H9 (cell line): ENCODE measurements around the gene CTR9. TPM values are rescaled to one million over a fixed set of nuclear protein-coding genes. Genes with fewer than 3 reads are reported as not detected.

ENCODE experiments used
- DNase-seq: peaks from one replicate; pipeline ENCODE4 v3.0.0-alpha.2; 2017
- H2AFZ ChIP-seq: one replicate; pipeline ENCODE4 v1.6.1; 2013; ENCODE audit warnings: mild to moderate bottlenecking, low read length, control low read depth, moderate library complexity
- H2AK5ac ChIP-seq: 2 replicates; pipeline ENCODE4 v1.6.1; 2013; ENCODE audit warnings: low read length, control low read depth, mixed read lengths; ENCODE audit not compliant: insufficient read length
- H2BK120ac ChIP-seq: one replicate; pipeline ENCODE4 v1.6.1; 2013; ENCODE audit warnings: low read depth, mild to moderate bottlenecking, low read length, control low read depth, inconsistent platforms; ENCODE audit not compliant: poor library complexity, severe bottlenecking
- H2BK12ac ChIP-seq: 2 replicates; pipeline ENCODE4 v1.6.1; 2013; ENCODE audit warnings: low read length, control low read depth, mixed read lengths, low read depth; ENCODE audit not compliant: insufficient read length
- H2BK15ac ChIP-seq: 2 replicates; pipeline ENCODE4 v1.6.1; 2013; ENCODE audit warnings: low read depth, low read length, control low read depth
- H2BK20ac ChIP-seq: one replicate; pipeline ENCODE4 v1.6.1; 2013; ENCODE audit warnings: low read depth, mild to moderate bottlenecking, low read length, control low read depth, inconsistent platforms; ENCODE audit not compliant: poor library complexity, severe bottlenecking
- H2BK5ac ChIP-seq: 2 replicates; pipeline ENCODE4 v1.6.1; 2013; ENCODE audit warnings: low read length, control low read depth, mixed read lengths; ENCODE audit not compliant: insufficient read length
- H3K14ac ChIP-seq: 2 replicates; pipeline ENCODE4 v1.6.1; 2013; ENCODE audit warnings: low read length, control low read depth; ENCODE audit not compliant: insufficient read depth
- H3K18ac ChIP-seq: 2 replicates; pipeline ENCODE4 v1.6.1; 2013; ENCODE audit warnings: low read depth, mild to moderate bottlenecking, mixed read lengths, low read length, control low read depth; ENCODE audit not compliant: insufficient read length
- H3K23ac ChIP-seq: 2 replicates; pipeline ENCODE4 v1.6.1; 2013; ENCODE audit warnings: low read length, control low read depth, mixed read lengths, low read depth; ENCODE audit not compliant: insufficient read length
- H3K23me2 ChIP-seq: 2 replicates; pipeline ENCODE4 v1.6.1; 2013; ENCODE audit warnings: low read depth, mild to moderate bottlenecking, mixed read lengths, low read length, control low read depth; ENCODE audit not compliant: insufficient read length, poor library complexity, severe bottlenecking
- H3K27ac ChIP-seq: 2 replicates; pipeline ENCODE4 v1.5.1; 2013; ENCODE audit warnings: low read length, control low read depth, mixed read lengths, low read depth; ENCODE audit not compliant: insufficient read length
- H3K27me3 ChIP-seq: 2 replicates; pipeline ENCODE4 v1.6.1; 2013; ENCODE audit warnings: low read length, control low read depth, inconsistent platforms; ENCODE audit not compliant: insufficient read depth
- H3K4ac ChIP-seq: 2 replicates; pipeline ENCODE4 v1.6.1; 2013; ENCODE audit warnings: low read depth, mild to moderate bottlenecking, control low read depth, inconsistent platforms, low read length, moderate library complexity
- H3K4me1 ChIP-seq: 2 replicates; pipeline ENCODE4 v1.6.1; 2013; ENCODE audit warnings: low read length, control low read depth, inconsistent platforms; ENCODE audit not compliant: insufficient read depth
- H3K4me2 ChIP-seq: 2 replicates; pipeline ENCODE4 v1.6.1; 2013; ENCODE audit warnings: low read length, control low read depth, mixed read lengths; ENCODE audit not compliant: insufficient read length, insufficient read depth
- H3K56ac ChIP-seq: 2 replicates; pipeline ENCODE4 v1.6.1; 2013; ENCODE audit warnings: low read depth, mild to moderate bottlenecking, mixed read lengths, low read length, control low read depth; ENCODE audit not compliant: insufficient read length
- H3K79me1 ChIP-seq: 2 replicates; pipeline ENCODE4 v1.6.1; 2013; ENCODE audit warnings: low read depth, mild to moderate bottlenecking, moderate library complexity, low read length, control low read depth, inconsistent platforms; ENCODE audit not compliant: insufficient read depth, poor library complexity, severe bottlenecking
- H3K79me2 ChIP-seq: 2 replicates; pipeline ENCODE4 v1.6.1; 2013; ENCODE audit warnings: low read length, control low read depth, inconsistent platforms; ENCODE audit not compliant: insufficient read depth
- H3K9ac ChIP-seq: 2 replicates; pipeline ENCODE4 v1.6.1; 2013; ENCODE audit warnings: low read length, control low read depth, mixed read lengths; ENCODE audit not compliant: insufficient read length; ENCODE audit errors: extremely low read depth
- H3K9me3 ChIP-seq: one replicate; pipeline ENCODE4 v1.6.1; 2013; ENCODE audit warnings: low read depth, low read length, inconsistent platforms; ENCODE audit not compliant: control insufficient read depth
- H3T11ph ChIP-seq: one replicate; pipeline ENCODE4 v1.6.1; 2013; ENCODE audit warnings: mild to moderate bottlenecking, low read length, control low read depth, inconsistent platforms
- H4K20me1 ChIP-seq: one replicate; pipeline ENCODE4 v1.6.1; 2013; ENCODE audit not compliant: control insufficient read depth, insufficient read length, insufficient read depth
- H4K5ac ChIP-seq: 2 replicates; pipeline ENCODE4 v1.6.1; 2013; ENCODE audit warnings: low read depth, mild to moderate bottlenecking, mixed read lengths, low read length, control low read depth; ENCODE audit not compliant: insufficient read length
- H4K8ac ChIP-seq: replicated peaks from 2 replicates; pipeline ENCODE4 v1.6.1; 2013; ENCODE audit warnings: low read length, control low read depth, mixed read lengths, low read depth; ENCODE audit not compliant: insufficient read length
- H4K91ac ChIP-seq: 2 replicates; pipeline ENCODE4 v1.6.1; 2013; ENCODE audit warnings: low read depth, mild to moderate bottlenecking, moderate library complexity, mixed read lengths, low read length, control low read depth; ENCODE audit not compliant: insufficient read length
- H3K27ac Mint-ChIP-seq, 3 experiments: 2 replicates in 2 of 3; 3 replicates in 1 of 3; pipeline ENCODE4 v1.8.0; 2020 to 2021; ENCODE audit warnings: mixed read lengths in 3 of 3, mild to moderate bottlenecking in 1 of 3, moderate library complexity in 1 of 3
- H3K27me3 Mint-ChIP-seq: 2 replicates; pipeline ENCODE4 v1.8.0; 2021; ENCODE audit warnings: low read depth, mild to moderate bottlenecking, moderate library complexity, mixed read lengths
- H3K36me3 Mint-ChIP-seq, 3 experiments: 2 replicates in 2 of 3; 3 replicates in 1 of 3; pipeline ENCODE4 v1.8.0; 2020 to 2021; ENCODE audit warnings: low read depth in 3 of 3, mixed read lengths in 3 of 3; ENCODE audit not compliant: insufficient read depth in 1 of 3
- H3K4me1 Mint-ChIP-seq, 2 experiments: 2 replicates each; pipeline ENCODE4 v1.8.0; 2020; ENCODE audit warnings: mixed read lengths in 2 of 2
- H3K4me3 Mint-ChIP-seq, 2 experiments: 2 replicates in 1 of 2; 3 replicates in 1 of 2; pipeline ENCODE4 v1.8.0; 2020 to 2021; ENCODE audit warnings: mild to moderate bottlenecking in 2 of 2, mixed read lengths in 2 of 2, moderate library complexity in 1 of 2
- H3K9me3 Mint-ChIP-seq, 2 experiments: 2 replicates in 1 of 2; 3 replicates in 1 of 2; pipeline ENCODE4 v1.8.0; 2020; ENCODE audit warnings: mild to moderate bottlenecking in 2 of 2, mixed read lengths in 2 of 2, moderate library complexity in 1 of 2
- WGBS: extraction: QIAGEN DNeasy Blood & Tissue Kit; methylation state at CpG from one replicate; pipeline ENCODE4 v1.1.7; 2013; ENCODE audit warnings: missing lambda C conversion rate, low lambda C conversion rate, mixed read lengths; ENCODE audit not compliant: insufficient read length; ENCODE audit errors: extremely low coverage; 5-methylcytosine and 5-hydroxymethylcytosine counted together
- total RNA-seq: library from RNA; stranded (reverse); gene quantifications from 2 replicates; pipeline ENCODE4 v1.2.1, GENCODE V29; 2021
- TF ChIP-seq, protein P1 (sequence below): fragments of 200-600 bp; sonication (generic); conservative IDR thresholded peaks from 3 replicates; pipeline ENCODE4 v1.8.0; 2021; ENCODE audit warnings: antibody characterized with exemption, mild to moderate bottlenecking

Gene CTR9
- total RNA-seq, 1 experiment from 2014 or later = 37.5 TPM

DNA sequence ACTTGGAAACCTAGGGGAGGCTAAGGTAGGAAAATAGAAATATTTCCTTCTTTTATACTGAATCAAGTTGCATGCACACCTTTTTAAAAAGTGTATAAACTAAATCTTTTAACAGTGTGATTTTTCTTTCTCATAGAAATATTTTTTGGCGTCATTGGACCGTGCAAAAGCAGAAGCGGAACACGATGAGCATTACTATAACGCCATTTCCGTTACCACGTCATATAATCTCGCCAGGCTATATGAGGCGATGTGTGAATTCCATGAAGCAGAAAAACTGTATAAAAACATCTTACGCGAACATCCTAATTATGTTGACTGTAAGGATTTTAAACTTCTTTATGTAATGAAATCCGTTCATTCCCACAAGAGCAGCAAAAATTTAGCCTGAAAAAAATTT, 13.4 kb downstream of the CTR9 start:
- Histone ChIP-seq H2BK120ac (no peak overlapping the region), H4K91ac (no peak overlapping the region), H2AK5ac (no peak overlapping the region), H3K4ac (no peak overlapping the region), H3K56ac (no peak overlapping the region), H3K4me2 (no peak overlapping the region), H3K27ac (no peak overlapping the region), H3K23me2 (no peaks in the 10 kb centered on the region), H4K5ac (no peak overlapping the region), H3K23ac (no peak overlapping the region), H3K9me3 (no peaks in the 10 kb centered on the region), H2BK12ac (no peak overlapping the region), H3T11ph (no peak overlapping the region), H3K79me2 (no peaks in the 10 kb centered on the region), H3K4me1 (no peaks in the 10 kb centered on the region), H4K20me1 (no peaks in the 10 kb centered on the region), H3K27me3 (no peaks in the 10 kb centered on the region), H2BK20ac (no peak overlapping the region), H2BK15ac (no peak overlapping the region), H4K8ac (no peak overlapping the region), H3K9ac (no peak overlapping the region), H2BK5ac (no peak overlapping the region), H2AFZ (no peak overlapping the region), H3K79me1 (no peaks in the 10 kb centered on the region), H3K14ac (no peak overlapping the region), H3K18ac (no peak overlapping the region)
- no CpG with 5 or more reads among the region's 12 CpGs for WGBS
- no peak overlapping the region for H3K27ac Mint-ChIP-seq
- DNase-seq = no peak
- H3K4me3 Mint-ChIP-seq = no peak overlapping the region
- H3K36me3 Mint-ChIP-seq = peaks cover 7 to 39% (median 25%) of the 10 kb centered on the region in 3 experiments; a peak in 6 of 7 replicates
- H3K4me1 Mint-ChIP-seq = peaks cover 6 to 17% of the 10 kb centered on the region in 2 experiments
- no peaks in the 10 kb centered on the region for H3K9me3 Mint-ChIP-seq
- TF ChIP-seq, protein P1, sequence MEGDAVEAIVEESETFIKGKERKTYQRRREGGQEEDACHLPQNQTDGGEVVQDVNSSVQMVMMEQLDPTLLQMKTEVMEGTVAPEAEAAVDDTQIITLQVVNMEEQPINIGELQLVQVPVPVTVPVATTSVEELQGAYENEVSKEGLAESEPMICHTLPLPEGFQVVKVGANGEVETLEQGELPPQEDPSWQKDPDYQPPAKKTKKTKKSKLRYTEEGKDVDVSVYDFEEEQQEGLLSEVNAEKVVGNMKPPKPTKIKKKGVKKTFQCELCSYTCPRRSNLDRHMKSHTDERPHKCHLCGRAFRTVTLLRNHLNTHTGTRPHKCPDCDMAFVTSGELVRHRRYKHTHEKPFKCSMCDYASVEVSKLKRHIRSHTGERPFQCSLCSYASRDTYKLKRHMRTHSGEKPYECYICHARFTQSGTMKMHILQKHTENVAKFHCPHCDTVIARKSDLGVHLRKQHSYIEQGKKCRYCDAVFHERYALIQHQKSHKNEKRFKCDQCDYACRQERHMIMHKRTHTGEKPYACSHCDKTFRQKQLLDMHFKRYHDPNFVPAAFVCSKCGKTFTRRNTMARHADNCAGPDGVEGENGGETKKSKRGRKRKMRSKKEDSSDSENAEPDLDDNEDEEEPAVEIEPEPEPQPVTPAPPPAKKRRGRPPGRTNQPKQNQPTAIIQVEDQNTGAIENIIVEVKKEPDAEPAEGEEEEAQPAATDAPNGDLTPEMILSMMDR = no peak
- no peaks in the 10 kb centered on the region for H3K27me3 Mint-ChIP-seq
